ENCODE results near the gene KCNJ10.

- TF ChIP-seq POLR2A (IDR thresholded peaks at IDR 0.05; ENCODE audit: low read depth, low read length) (no peak), CTCF (IDR thresholded peaks at IDR 0.05; ENCODE audit: extremely low read depth in 1 of 2, insufficient read depth in 1 of 2, low read depth in 1 of 2, low read length in 2 of 2) (no peak), JUN (IDR thresholded peaks at IDR 0.05; ENCODE audit: borderline replicate concordance, insufficient read depth, insufficient read length, low read depth) (no peak), EZH2 (IDR thresholded peaks at IDR 0.05; ENCODE audit: borderline replicate concordance, low read depth, low read length, severe bottlenecking) (no peak)
Measured at GRCh38 chr1:159999204-159999603, 70.8 kb downstream of the KCNJ10 start.

All from endothelial cell of umbilical vein (primary cell).